ENCODE results near the gene HIGD2A.

DNA sequence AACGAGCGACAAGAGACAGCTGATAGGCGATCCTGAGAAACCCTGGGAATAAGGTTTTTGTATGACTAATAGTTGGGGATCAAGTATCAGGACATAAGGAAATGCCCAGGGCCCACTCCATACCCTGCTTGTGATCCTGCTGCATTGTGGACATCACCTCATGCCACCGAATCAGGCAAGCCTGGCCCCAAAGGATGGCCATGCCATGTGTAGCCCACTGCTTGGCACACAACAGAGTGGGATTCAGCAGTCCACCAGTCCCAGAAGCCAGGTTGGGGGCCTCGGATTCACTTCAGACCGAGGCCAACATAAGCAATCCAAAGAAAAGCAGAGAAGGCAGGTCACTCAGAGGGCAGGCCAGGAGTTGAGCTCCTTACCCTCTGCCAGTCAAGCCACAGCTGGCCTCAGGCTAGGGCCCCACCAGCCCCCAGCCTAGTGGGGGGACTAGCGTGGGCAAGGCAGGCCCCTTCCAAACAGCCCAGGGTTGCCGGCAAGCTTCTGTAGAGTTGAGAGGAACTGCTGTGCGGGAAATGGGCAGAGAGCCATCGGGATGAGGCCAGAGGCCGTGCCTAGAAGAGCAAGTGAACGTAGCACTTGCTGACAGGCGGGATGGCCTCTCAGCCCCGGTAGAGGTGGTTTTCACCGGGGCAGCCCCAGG, 5.2 kb upstream of the HIGD2A start:
- TF ChIP-seq, protein P1, sequence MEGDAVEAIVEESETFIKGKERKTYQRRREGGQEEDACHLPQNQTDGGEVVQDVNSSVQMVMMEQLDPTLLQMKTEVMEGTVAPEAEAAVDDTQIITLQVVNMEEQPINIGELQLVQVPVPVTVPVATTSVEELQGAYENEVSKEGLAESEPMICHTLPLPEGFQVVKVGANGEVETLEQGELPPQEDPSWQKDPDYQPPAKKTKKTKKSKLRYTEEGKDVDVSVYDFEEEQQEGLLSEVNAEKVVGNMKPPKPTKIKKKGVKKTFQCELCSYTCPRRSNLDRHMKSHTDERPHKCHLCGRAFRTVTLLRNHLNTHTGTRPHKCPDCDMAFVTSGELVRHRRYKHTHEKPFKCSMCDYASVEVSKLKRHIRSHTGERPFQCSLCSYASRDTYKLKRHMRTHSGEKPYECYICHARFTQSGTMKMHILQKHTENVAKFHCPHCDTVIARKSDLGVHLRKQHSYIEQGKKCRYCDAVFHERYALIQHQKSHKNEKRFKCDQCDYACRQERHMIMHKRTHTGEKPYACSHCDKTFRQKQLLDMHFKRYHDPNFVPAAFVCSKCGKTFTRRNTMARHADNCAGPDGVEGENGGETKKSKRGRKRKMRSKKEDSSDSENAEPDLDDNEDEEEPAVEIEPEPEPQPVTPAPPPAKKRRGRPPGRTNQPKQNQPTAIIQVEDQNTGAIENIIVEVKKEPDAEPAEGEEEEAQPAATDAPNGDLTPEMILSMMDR (conservative IDR thresholded peaks at IDR 0.05): no peak
- no peak for TF ChIP-seq ZFX (IDR thresholded peaks at IDR 0.05)
